Activated CD8-positive, alpha-beta memory T cell treated with anti-CD3 and anti-CD28 coated beads, Interleukin-2, amount 50 U/mL, for 1 hour (primary cell): ENCODE results near the gene MUC4.

ENCODE experiments used
- DNase-seq: peaks from one replicate; pipeline ENCODE4 v3.0.0-alpha.2; 2020; ENCODE audit errors: extremely low read depth

Gene MUC4

GRCh38 chr3:195811756-195812155 is at the start of gene MUC4:
TSS of gene MUC4 (minus strand) at chr3:195811929. CDS start at chr3:195811817, 112 bp downstream.
- no peak for DNase-seq

GRCh38 chr3:195860456-195860855 is 48.7 kb upstream of the MUC4 start:
- no peak for DNase-seq

- no peak for DNase-seq
These were observed 48.2 kb upstream of the MUC4 start for GRCh38 chr3:195859846-195860411.

GRCh38 chr3:195859061-195859845 is 47.5 kb upstream of the MUC4 start:
- DNase-seq: peak; percentile 27

- no peak for DNase-seq
These were observed 44.8 kb upstream of the MUC4 start for GRCh38 chr3:195856410-195857084.

- no peak for DNase-seq
These were observed 44.0 kb upstream of the MUC4 start for GRCh38 chr3:195855471-195856409.

GRCh38 chr3:195854628-195855294 is 43.0 kb upstream of the MUC4 start:
- no peak for DNase-seq

- no peak for DNase-seq
These were observed 42.3 kb upstream of the MUC4 start for GRCh38 chr3:195853996-195854395.

GRCh38 chr3:195853036-195853435 is 41.3 kb upstream of the MUC4 start:
- no peak for DNase-seq

GRCh38 chr3:195850857-195851543 is 39.3 kb upstream of the MUC4 start:
- peak; percentile 52 for DNase-seq

- DNase-seq: no peak
These were observed 37.8 kb upstream of the MUC4 start for GRCh38 chr3:195849322-195850074.

- DNase-seq: no peak
These were observed 35.6 kb upstream of the MUC4 start for GRCh38 chr3:195847055-195847950.

GRCh38 chr3:195845483-195845882 is 33.8 kb upstream of the MUC4 start:
- no peak for DNase-seq

GRCh38 chr3:195844671-195845218 is 33.0 kb upstream of the MUC4 start:
- DNase-seq: no peak

GRCh38 chr3:195839260-195840010 is 27.7 kb upstream of the MUC4 start:
- DNase-seq: no peak

GRCh38 chr3:195838714-195839113 is 27.0 kb upstream of the MUC4 start:
- no peak for DNase-seq

- DNase-seq: no peak
These were observed 24.9 kb upstream of the MUC4 start for GRCh38 chr3:195836476-195837135.
